ENCODE data around the gene PROC. TPM values are rescaled to one million over a fixed set of nuclear protein-coding genes. Genes with fewer than 3 reads are reported as not detected.

PROC gene
- total RNA-seq, 1 donor from 2014 or later = 0.25 TPM

GRCh38 chr2:127428815-127429109 is 10.5 kb downstream of the PROC start:
- H3K27me3 Mint-ChIP-seq (ENCODE audit: low read depth) = peaks cover 22% of the 10 kb centered on the region
- TF ChIP-seq CTCF (IDR thresholded peaks at IDR 0.05; ENCODE audit: unreplicated experiment) = no peak
- no peak overlapping the region for H3K27ac Mint-ChIP-seq
- H3K4me3 Mint-ChIP-seq = no peak overlapping the region
- H3K9me3 Mint-ChIP-seq = no peaks in the 10 kb centered on the region
- H3K4me1 Mint-ChIP-seq = peaks cover 3% of the 10 kb centered on the region
- no peaks in the 10 kb centered on the region for H3K36me3 Mint-ChIP-seq
- DNase-seq (ENCODE audit: low spot score in 2 of 2, unreplicated experiment in 2 of 2) = no peak

GRCh38 chr2:127429291-127429690 is 11.1 kb downstream of the PROC start:
- DNase-seq (ENCODE audit: low spot score in 2 of 2, unreplicated experiment in 2 of 2) = peak in 1 of 2 experiments; percentile 14
- no peak for TF ChIP-seq CTCF (IDR thresholded peaks at IDR 0.05; ENCODE audit: unreplicated experiment)
- Mint-ChIP-seq H3K27ac (no peak overlapping the region), H3K27me3 (ENCODE audit: low read depth) (peaks cover 16% of the 10 kb centered on the region), H3K4me1 (no peaks in the 10 kb centered on the region), H3K9me3 (no peaks in the 10 kb centered on the region), H3K4me3 (no peak overlapping the region), H3K36me3 (no peaks in the 10 kb centered on the region)

GRCh38 chr2:127429844-127430425 is 11.7 kb downstream of the PROC start:
- Mint-ChIP-seq H3K27me3 (ENCODE audit: low read depth) (peaks cover 12% of the 10 kb centered on the region), H3K4me3 (no peak overlapping the region), H3K4me1 (no peaks in the 10 kb centered on the region), H3K27ac (no peak overlapping the region), H3K9me3 (no peaks in the 10 kb centered on the region), H3K36me3 (no peaks in the 10 kb centered on the region)
- TF ChIP-seq CTCF (IDR thresholded peaks at IDR 0.05; ENCODE audit: unreplicated experiment) = no peak
- peak in 1 of 2 experiments; percentile 29 for DNase-seq (ENCODE audit: low spot score in 2 of 2, unreplicated experiment in 2 of 2)

- no peaks in the 10 kb centered on the region for H3K27me3 Mint-ChIP-seq (ENCODE audit: low read depth)
- no peaks in the 10 kb centered on the region for H3K4me1 Mint-ChIP-seq
- no peak overlapping the region for H3K4me3 Mint-ChIP-seq
- H3K27ac Mint-ChIP-seq = no peak overlapping the region
- no peak for TF ChIP-seq CTCF (IDR thresholded peaks at IDR 0.05; ENCODE audit: unreplicated experiment)
- no peaks in the 10 kb centered on the region for H3K36me3 Mint-ChIP-seq
- peak in 1 of 2 experiments; percentile 22 for DNase-seq (ENCODE audit: low spot score in 2 of 2, unreplicated experiment in 2 of 2)
- H3K9me3 Mint-ChIP-seq = no peaks in the 10 kb centered on the region
Observed at GRCh38 chr2:127431408-127432023, 13.3 kb downstream of the PROC start.

- Mint-ChIP-seq H3K36me3 (no peaks in the 10 kb centered on the region), H3K4me3 (no peak overlapping the region), H3K9me3 (no peaks in the 10 kb centered on the region), H3K27me3 (ENCODE audit: low read depth) (no peaks in the 10 kb centered on the region), H3K27ac (no peak overlapping the region), H3K4me1 (no peaks in the 10 kb centered on the region)
- no peak for TF ChIP-seq CTCF (IDR thresholded peaks at IDR 0.05; ENCODE audit: unreplicated experiment)
- no peak for DNase-seq (ENCODE audit: low spot score in 2 of 2, unreplicated experiment in 2 of 2)
Observed at GRCh38 chr2:127434515-127434914, 16.3 kb downstream of the PROC start.

Measured in mesothelial cell of epicardium (in vitro differentiated cells).